Neural cell (in vitro differentiated cells): Measurements from ENCODE around the gene SIRT1.

ENCODE experiments used
- CTCF ChIP-seq: fragments of 450-650 bp; IDR thresholded peaks from 2 replicates; pipeline ENCODE4 v1.5.1; 2014; ENCODE audit warnings: antibody characterized with exemption, mild to moderate bottlenecking, moderate library complexity; ENCODE audit not compliant: poor library complexity, severe bottlenecking
- EP300 ChIP-seq: fragments of 450-650 bp; conservative IDR thresholded peaks from 2 replicates; pipeline ENCODE4 v1.6.1; 2014; ENCODE audit warnings: antibody characterized with exemption, mild to moderate bottlenecking, moderate library complexity; ENCODE audit not compliant: poor library complexity, severe bottlenecking
- EZH2 ChIP-seq: fragments of 200-600, 300-800 bp; shearing (Covaris generic), sonication (generic); IDR thresholded peaks from 2 replicates; pipeline ENCODE4 v1.6.1; 2014; ENCODE audit warnings: antibody characterized with exemption, low read length, borderline replicate concordance, mild to moderate bottlenecking; ENCODE audit not compliant: insufficient read depth, poor library complexity, severe bottlenecking
- MXI1 ChIP-seq: fragments of 450-650 bp; conservative IDR thresholded peaks from 2 replicates; pipeline ENCODE4 v1.6.1; 2014; ENCODE audit warnings: antibody characterized with exemption, mild to moderate bottlenecking; ENCODE audit not compliant: poor library complexity, severe bottlenecking
- POLR2AphosphoS5 ChIP-seq: IDR thresholded peaks from 2 replicates; pipeline ENCODE4 v1.6.1; 2012
- RAD21 ChIP-seq: fragments of 450-650 bp; conservative IDR thresholded peaks from 2 replicates; pipeline ENCODE4 v1.6.1; 2014; ENCODE audit warnings: antibody characterized with exemption, mild to moderate bottlenecking, moderate library complexity
- REST ChIP-seq: IDR thresholded peaks from 2 replicates; pipeline ENCODE4 v1.6.1; 2012; ENCODE audit warnings: borderline replicate concordance
- SMC3 ChIP-seq: fragments of 450-650 bp; conservative IDR thresholded peaks from 2 replicates; pipeline ENCODE4 v1.6.1; 2014; ENCODE audit warnings: antibody characterized with exemption, mild to moderate bottlenecking, moderate library complexity; ENCODE audit not compliant: poor library complexity
- TAF1 ChIP-seq: IDR thresholded peaks from 2 replicates; pipeline ENCODE4 v1.6.1; 2012; ENCODE audit warnings: low read depth

GRCh38 chr10:67839951-67840350 is 44.5 kb upstream of the SIRT1 start:
- no peak for TF ChIP-seq EP300
- no peak for TF ChIP-seq TAF1
- no peak for TF ChIP-seq CTCF
- no peak for TF ChIP-seq REST
- no peak for TF ChIP-seq EZH2
- TF ChIP-seq MXI1: no peak
- no peak for TF ChIP-seq RAD21
- no peak for TF ChIP-seq POLR2AphosphoS5
- no peak for TF ChIP-seq SMC3
